ENCODE data around the gene CABP2.
"Not testable (repeated sequence)": the region's sequence is repeated elsewhere in the genome, so short reads cannot be mapped to it uniquely, and the experiment has no call there.

The CABP2 gene

GRCh38 chr11:67494371-67495233 is 28.6 kb downstream of the CABP2 start:
- no peak for DNase-seq (ENCODE audit: low spot score)

- no peak for DNase-seq (ENCODE audit: low spot score)
These were observed 29.5 kb downstream of the CABP2 start for GRCh38 chr11:67493548-67494370.

- DNase-seq (ENCODE audit: low spot score): no peak
These were observed 30.3 kb downstream of the CABP2 start for GRCh38 chr11:67492801-67493547.

- DNase-seq (ENCODE audit: low spot score): no peak
These were observed 31.0 kb downstream of the CABP2 start for GRCh38 chr11:67492069-67492727.

GRCh38 chr11:67491276-67492068 is 31.8 kb downstream of the CABP2 start:
- DNase-seq (ENCODE audit: low spot score): no peak

GRCh38 chr11:67490727-67491065 is 32.5 kb downstream of the CABP2 start:
- DNase-seq (ENCODE audit: low spot score): no peak

GRCh38 chr11:67489885-67490726 is 33.1 kb downstream of the CABP2 start:
- no peak for DNase-seq (ENCODE audit: low spot score)

- DNase-seq (ENCODE audit: low spot score): no peak
These were observed 33.9 kb downstream of the CABP2 start for GRCh38 chr11:67489203-67489884.

- no peak for DNase-seq (ENCODE audit: low spot score)
These were observed 36.6 kb downstream of the CABP2 start for GRCh38 chr11:67486481-67487195.

GRCh38 chr11:67485873-67486361 is 37.3 kb downstream of the CABP2 start:
- not testable (repeated sequence) for DNase-seq (ENCODE audit: low spot score)

GRCh38 chr11:67484847-67485311 is 38.4 kb downstream of the CABP2 start:
- no peak for DNase-seq (ENCODE audit: low spot score)

- DNase-seq (ENCODE audit: low spot score): no peak
These were observed 39.2 kb downstream of the CABP2 start for GRCh38 chr11:67483831-67484665.

- DNase-seq (ENCODE audit: low spot score): peak; percentile 100
These were observed 40.1 kb downstream of the CABP2 start, which contains the start of gene AIP for GRCh38 chr11:67482827-67483798. Gene AIP (plus strand): TSS chr11:67483026. CDS start chr11:67483159, 133 bp downstream.

GRCh38 chr11:67482275-67482826 is 40.9 kb downstream of the CABP2 start:
- DNase-seq (ENCODE audit: low spot score): no peak

GRCh38 chr11:67477344-67478050 is 45.7 kb downstream of the CABP2 start:
- not testable (repeated sequence) for DNase-seq (ENCODE audit: low spot score)

Measured in HuH-7 (cell line).